Central memory CD8-positive, alpha-beta T cell (primary cell): Measurements from ENCODE around the gene MITF.
"Not testable (repeated sequence)": the region's sequence is repeated elsewhere in the genome, so short reads cannot be mapped to it uniquely, and the experiment has no call there.

Source experiments
- ATAC-seq: fragments of 150-1000 bp; cut with Tn5 transposase; replicated peaks from 2 replicates; pipeline ENCODE4 v1.10.0; 2022; ENCODE audit warnings: mild to moderate bottlenecking, moderate FRiP score, moderate number of reproducible peaks; ENCODE audit not compliant: poor library complexity, severe bottlenecking; ENCODE audit errors: extremely low read depth
- DNase-seq, 2 donors: peaks; one replicate each; pipeline ENCODE4 v3.0.0; 2021; ENCODE audit warnings: low spot score in 2 of 2
- H3K27ac Mint-ChIP-seq: one replicate; pipeline ENCODE4 v1.8.0; 2022; ENCODE audit warnings: low read depth, mild to moderate bottlenecking, moderate library complexity, mixed read lengths
- H3K27me3 Mint-ChIP-seq: one replicate; pipeline ENCODE4 v1.8.0; 2022; ENCODE audit warnings: mixed read lengths
- H3K36me3 Mint-ChIP-seq: one replicate; pipeline ENCODE4 v1.8.0; 2022; ENCODE audit warnings: mild to moderate bottlenecking, moderate library complexity, mixed read lengths; ENCODE audit not compliant: insufficient read depth
- H3K4me1 Mint-ChIP-seq: one replicate; pipeline ENCODE4 v1.8.0; 2022; ENCODE audit warnings: mixed read lengths
- H3K4me3 Mint-ChIP-seq: one replicate; pipeline ENCODE4 v1.8.0; 2022; ENCODE audit warnings: mild to moderate bottlenecking, moderate library complexity, mixed read lengths
- H3K9me3 Mint-ChIP-seq: one replicate; pipeline ENCODE4 v1.8.0; 2022; ENCODE audit warnings: mixed read lengths

MITF gene

GRCh38 chr3:69913422-69913821 is 174.2 kb downstream of the MITF start:
- H3K4me1 Mint-ChIP-seq, result no peaks in the 10 kb centered on the region
- no peak overlapping the region for H3K4me3 Mint-ChIP-seq
- no peaks in the 10 kb centered on the region for H3K36me3 Mint-ChIP-seq
- no peaks in the 10 kb centered on the region for H3K9me3 Mint-ChIP-seq
- ATAC-seq (no peak), DNase-seq (no peak)
- no peaks in the 10 kb centered on the region for H3K27me3 Mint-ChIP-seq
- no peak overlapping the region for H3K27ac Mint-ChIP-seq

GRCh38 chr3:69914395-69914794 is 175.1 kb downstream of the MITF start:
- H3K27me3 Mint-ChIP-seq, result no peaks in the 10 kb centered on the region
- H3K9me3 Mint-ChIP-seq, result no peaks in the 10 kb centered on the region
- no peaks in the 10 kb centered on the region for H3K36me3 Mint-ChIP-seq
- DNase-seq (no peak), ATAC-seq (no peak)
- no peak overlapping the region for H3K27ac Mint-ChIP-seq
- H3K4me1 Mint-ChIP-seq, result no peaks in the 10 kb centered on the region
- no peak overlapping the region for H3K4me3 Mint-ChIP-seq

GRCh38 chr3:69915726-69916125 is 176.5 kb downstream of the MITF start:
- Mint-ChIP-seq H3K4me3 (no peak overlapping the region), H3K36me3 (no peaks in the 10 kb centered on the region), H3K27me3 (no peaks in the 10 kb centered on the region)

GRCh38 chr3:69920009-69920408 is 180.7 kb downstream of the MITF start:
- H3K36me3 Mint-ChIP-seq, ATAC-seq, H3K27me3 Mint-ChIP-seq, H3K9me3 Mint-ChIP-seq, DNase-seq, H3K4me3 Mint-ChIP-seq, H3K4me1 Mint-ChIP-seq: not testable (repeated sequence)
- peak overlapping the region; percentile 78 for H3K27ac Mint-ChIP-seq

More at GRCh38 chr3:69915726-69916125, 176.5 kb downstream of the MITF start:
- DNase-seq (no peak), ATAC-seq (no peak)
- Mint-ChIP-seq H3K4me1 (no peaks in the 10 kb centered on the region), H3K27ac (no peak overlapping the region), H3K9me3 (no peaks in the 10 kb centered on the region)

- no peak overlapping the region for H3K27ac Mint-ChIP-seq
- no peak for DNase-seq
- ATAC-seq, result no peak
These were observed 182.4 kb downstream of the MITF start for GRCh38 chr3:69921651-69922050.

GRCh38 chr3:69922521-69923000 is 183.3 kb downstream of the MITF start:
- Mint-ChIP-seq H3K27ac (no peak overlapping the region), H3K27me3 (no peaks in the 10 kb centered on the region), H3K36me3 (no peaks in the 10 kb centered on the region), H3K4me3 (no peak overlapping the region), H3K9me3 (no peaks in the 10 kb centered on the region), H3K4me1 (no peaks in the 10 kb centered on the region)
- DNase-seq (no peak), ATAC-seq (no peak)

More at GRCh38 chr3:69921651-69922050, 182.4 kb downstream of the MITF start:
- H3K4me3 Mint-ChIP-seq, result no peak overlapping the region
- H3K36me3 Mint-ChIP-seq, result no peaks in the 10 kb centered on the region
- no peaks in the 10 kb centered on the region for H3K27me3 Mint-ChIP-seq
- H3K4me1 Mint-ChIP-seq, result no peaks in the 10 kb centered on the region
- H3K9me3 Mint-ChIP-seq, result no peaks in the 10 kb centered on the region

- ATAC-seq, result no peak
- Mint-ChIP-seq H3K36me3 (no peaks in the 10 kb centered on the region), H3K9me3 (peaks cover 9% of the 10 kb centered on the region), H3K27ac (no peak overlapping the region), H3K4me3 (no peak overlapping the region), H3K27me3 (no peaks in the 10 kb centered on the region), H3K4me1 (no peaks in the 10 kb centered on the region)
- no peak for DNase-seq
These were observed 186.2 kb downstream of the MITF start for GRCh38 chr3:69925506-69925905.

- peaks cover 9% of the 10 kb centered on the region for H3K9me3 Mint-ChIP-seq
- DNase-seq, result no peak
- no peaks in the 10 kb centered on the region for H3K27me3 Mint-ChIP-seq
- no peak overlapping the region for H3K4me3 Mint-ChIP-seq
- H3K27ac Mint-ChIP-seq, result no peak overlapping the region
- no peak for ATAC-seq
- no peaks in the 10 kb centered on the region for H3K36me3 Mint-ChIP-seq
- H3K4me1 Mint-ChIP-seq, result no peaks in the 10 kb centered on the region
These were observed 187.1 kb downstream of the MITF start for GRCh38 chr3:69926385-69926784.

GRCh38 chr3:69927571-69927970 is 188.3 kb downstream of the MITF start:
- no peak for ATAC-seq
- H3K4me3 Mint-ChIP-seq, result no peak overlapping the region
- no peaks in the 10 kb centered on the region for H3K27me3 Mint-ChIP-seq
- DNase-seq, result no peak
- H3K4me1 Mint-ChIP-seq, result no peaks in the 10 kb centered on the region
- H3K27ac Mint-ChIP-seq, result no peak overlapping the region
- peaks cover 9% of the 10 kb centered on the region for H3K9me3 Mint-ChIP-seq
- no peaks in the 10 kb centered on the region for H3K36me3 Mint-ChIP-seq

GRCh38 chr3:69929019-69929418 is 189.8 kb downstream of the MITF start:
- Mint-ChIP-seq H3K4me1 (no peaks in the 10 kb centered on the region), H3K27ac (no peak overlapping the region), H3K36me3 (no peaks in the 10 kb centered on the region), H3K9me3 (peaks cover 9% of the 10 kb centered on the region), H3K27me3 (no peaks in the 10 kb centered on the region), H3K4me3 (no peak overlapping the region)
- ATAC-seq (no peak), DNase-seq (no peak)

GRCh38 chr3:69930564-69930963 is 191.3 kb downstream of the MITF start:
- H3K9me3 Mint-ChIP-seq, result peaks cover 9% of the 10 kb centered on the region
- H3K4me3 Mint-ChIP-seq, result no peak overlapping the region
- no peak for ATAC-seq
- H3K4me1 Mint-ChIP-seq, result no peaks in the 10 kb centered on the region
- no peaks in the 10 kb centered on the region for H3K27me3 Mint-ChIP-seq
- no peak overlapping the region for H3K27ac Mint-ChIP-seq
- no peaks in the 10 kb centered on the region for H3K36me3 Mint-ChIP-seq
- no peak for DNase-seq

- Mint-ChIP-seq H3K36me3 (no peaks in the 10 kb centered on the region), H3K4me1 (no peaks in the 10 kb centered on the region), H3K9me3 (peaks cover 9% of the 10 kb centered on the region), H3K4me3 (no peak overlapping the region), H3K27ac (no peak overlapping the region), H3K27me3 (no peaks in the 10 kb centered on the region)
- DNase-seq (no peak), ATAC-seq (no peak)
These were observed 192.8 kb downstream of the MITF start for GRCh38 chr3:69932087-69932486.

- Mint-ChIP-seq H3K27ac (no peak overlapping the region), H3K27me3 (no peaks in the 10 kb centered on the region), H3K4me1 (no peaks in the 10 kb centered on the region), H3K36me3 (no peaks in the 10 kb centered on the region), H3K9me3 (peaks cover 9% of the 10 kb centered on the region), H3K4me3 (no peak overlapping the region)
- DNase-seq (no peak), ATAC-seq (no peak)
These were observed 193.2 kb downstream of the MITF start for GRCh38 chr3:69932501-69932900.

- no peak for DNase-seq
- H3K9me3 Mint-ChIP-seq, result peaks cover 9% of the 10 kb centered on the region
- no peaks in the 10 kb centered on the region for H3K4me1 Mint-ChIP-seq
- H3K27ac Mint-ChIP-seq, result no peak overlapping the region
- no peak for ATAC-seq
- H3K4me3 Mint-ChIP-seq, result no peak overlapping the region
- H3K36me3 Mint-ChIP-seq, result no peaks in the 10 kb centered on the region
- H3K27me3 Mint-ChIP-seq, result no peaks in the 10 kb centered on the region
These were observed 195.1 kb downstream of the MITF start for GRCh38 chr3:69934398-69934797.
